ENCODE measurements around the gene SEMA6D.

SEMA6D gene

DNA sequence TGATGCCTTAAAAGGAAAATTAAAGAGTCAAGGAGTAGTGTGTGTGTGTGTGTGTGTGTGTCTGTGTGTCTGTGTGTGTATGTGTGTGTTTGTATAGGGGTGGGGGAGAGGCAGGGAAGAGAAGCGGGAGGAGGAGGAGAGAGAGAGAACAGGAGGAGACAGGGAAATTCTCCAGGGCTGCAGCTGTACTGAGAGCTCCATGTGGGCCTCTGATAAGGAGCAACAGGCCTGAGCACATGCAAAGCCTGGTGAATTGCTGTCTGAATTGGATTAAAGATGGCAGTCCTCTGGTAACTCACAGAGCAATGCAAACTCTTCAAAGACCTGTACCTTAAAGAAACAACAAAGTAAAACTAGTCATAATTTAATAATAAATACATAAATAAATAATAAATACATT lies 70.6 kb downstream of the SEMA6D start:
- no peak for DNase-seq (ENCODE audit: low spot score)

DNA sequence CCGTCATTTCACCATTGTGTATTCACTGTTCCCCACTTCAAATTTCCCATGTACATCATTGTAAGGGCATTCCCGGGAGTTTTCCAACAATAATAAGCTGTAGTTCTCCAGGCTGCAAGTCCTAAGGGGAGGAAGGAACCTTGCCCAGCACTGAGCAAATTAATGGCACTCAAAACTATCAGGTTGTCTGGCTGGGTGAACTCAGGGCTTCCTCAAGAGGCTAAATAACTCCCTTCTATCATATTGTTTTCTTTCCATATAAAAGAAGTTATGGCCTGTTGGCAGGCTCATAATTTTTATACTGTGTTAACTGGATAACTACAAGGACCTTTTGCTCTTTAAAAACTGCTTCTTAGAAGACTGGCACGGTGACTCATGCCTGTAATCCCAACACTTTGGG lies 71.4 kb downstream of the SEMA6D start:
- DNase-seq (ENCODE audit: low spot score): no peak

DNA sequence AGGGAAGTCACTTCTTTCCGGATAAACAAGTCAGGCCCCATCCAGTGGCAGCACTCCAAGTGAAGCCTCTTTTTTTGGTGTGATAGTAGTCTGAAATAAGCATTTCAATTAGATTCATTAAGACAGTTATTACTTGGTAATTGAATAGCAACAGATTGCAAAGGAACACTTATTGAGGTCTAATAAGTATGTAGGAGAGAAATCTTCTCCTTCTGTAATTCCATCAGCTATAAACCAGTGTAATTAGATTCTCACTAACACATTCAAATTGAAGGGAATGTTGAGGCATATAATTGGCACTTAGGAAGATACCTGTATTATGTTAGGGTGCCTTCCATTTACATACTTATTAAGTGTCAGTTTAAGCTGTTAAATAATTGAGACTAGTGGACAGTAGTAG lies 73.9 kb downstream of the SEMA6D start:
- DNase-seq (ENCODE audit: low spot score): no peak

DNA sequence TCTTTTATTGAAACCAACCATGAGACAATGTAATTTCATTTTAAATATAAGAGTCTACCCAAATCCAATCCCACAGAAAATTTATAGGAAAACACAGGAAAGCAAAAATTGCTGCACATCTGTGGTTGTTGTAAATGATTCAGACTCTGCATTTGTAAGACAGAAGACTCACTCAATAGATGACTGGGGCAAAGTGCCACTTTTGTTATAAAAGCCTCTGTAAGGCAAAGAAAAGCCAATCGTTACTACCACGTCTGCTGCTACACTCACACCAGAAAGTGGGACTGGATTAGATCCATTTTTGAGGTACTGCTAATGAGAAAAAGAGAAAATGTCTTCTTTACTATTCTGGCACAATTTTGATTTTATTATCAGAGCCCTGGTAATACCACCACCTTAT lies 74.9 kb downstream of the SEMA6D start:
- DNase-seq (ENCODE audit: low spot score): no peak

DNA sequence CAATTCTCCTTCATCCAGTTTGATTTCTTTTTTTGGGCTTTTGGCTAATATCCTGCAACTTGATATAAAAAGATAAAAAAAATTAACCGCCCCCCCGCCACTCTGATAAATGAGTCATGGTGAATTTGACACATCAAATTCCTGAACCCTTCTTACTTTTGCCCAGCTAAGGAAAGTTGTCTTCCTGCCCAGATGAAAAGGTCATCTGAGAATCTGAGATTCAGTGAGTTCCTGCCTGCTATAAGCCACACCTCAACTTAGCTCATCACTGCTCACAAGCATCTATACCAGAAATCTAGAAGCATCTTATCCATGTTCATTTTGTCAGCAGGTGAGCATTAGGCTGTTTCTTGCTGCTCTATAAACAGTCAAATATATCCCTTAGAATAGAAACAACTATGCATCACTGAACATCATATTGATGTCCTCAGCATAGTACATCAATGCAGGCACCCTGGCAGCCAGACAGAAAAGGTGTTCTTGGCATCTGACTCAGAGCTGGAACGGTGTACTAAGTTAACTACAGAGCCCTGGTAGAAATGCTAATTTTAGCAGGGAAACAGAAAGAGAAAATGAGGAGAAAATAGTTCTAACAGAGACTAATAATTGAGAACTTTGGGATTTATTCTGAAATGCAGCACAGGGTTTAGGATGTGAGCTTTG lies 77.1 kb downstream of the SEMA6D start:
- no peak for DNase-seq (ENCODE audit: low spot score)

DNA sequence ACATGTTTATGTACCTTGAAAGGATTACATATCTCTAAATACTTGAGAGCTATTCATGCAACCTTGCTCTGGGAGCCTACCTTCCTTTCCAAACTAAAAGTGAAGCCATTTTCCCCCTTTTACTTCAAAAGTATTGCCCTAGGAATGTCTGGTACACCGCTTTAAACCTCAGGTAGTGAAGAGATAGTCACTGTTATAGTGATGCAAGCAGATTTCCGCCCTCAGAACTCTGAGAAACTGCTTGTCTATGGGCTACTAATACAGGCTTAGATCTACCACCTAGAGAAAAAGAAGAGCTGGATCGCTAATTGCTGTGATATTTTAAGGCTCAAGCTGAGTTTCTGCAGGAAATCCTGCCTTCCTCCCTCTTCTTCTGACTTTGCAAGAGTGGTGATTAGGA lies 78.6 kb downstream of the SEMA6D start:
- DNase-seq (ENCODE audit: low spot score): no peak

DNA sequence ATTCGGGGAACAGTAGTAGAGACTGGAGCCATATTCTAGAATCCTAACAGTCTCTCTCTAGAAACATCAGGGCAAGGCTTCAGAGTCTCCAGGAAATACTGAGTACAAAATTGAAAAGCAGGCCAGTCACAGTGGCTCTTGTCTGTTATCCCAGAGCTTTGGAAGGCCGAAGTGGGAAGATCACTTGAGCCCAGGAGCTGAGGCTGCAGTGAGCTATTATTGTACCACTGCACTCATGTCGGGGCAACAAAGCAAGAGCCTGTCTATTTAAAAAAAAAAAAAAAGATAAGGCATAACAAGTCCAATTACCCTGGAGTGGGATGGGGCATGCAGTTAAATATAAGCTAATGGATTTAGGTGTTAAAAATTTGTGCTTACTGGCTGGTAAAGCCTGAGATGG lies 79.0 kb downstream of the SEMA6D start:
- no peak for DNase-seq (ENCODE audit: low spot score)

DNA sequence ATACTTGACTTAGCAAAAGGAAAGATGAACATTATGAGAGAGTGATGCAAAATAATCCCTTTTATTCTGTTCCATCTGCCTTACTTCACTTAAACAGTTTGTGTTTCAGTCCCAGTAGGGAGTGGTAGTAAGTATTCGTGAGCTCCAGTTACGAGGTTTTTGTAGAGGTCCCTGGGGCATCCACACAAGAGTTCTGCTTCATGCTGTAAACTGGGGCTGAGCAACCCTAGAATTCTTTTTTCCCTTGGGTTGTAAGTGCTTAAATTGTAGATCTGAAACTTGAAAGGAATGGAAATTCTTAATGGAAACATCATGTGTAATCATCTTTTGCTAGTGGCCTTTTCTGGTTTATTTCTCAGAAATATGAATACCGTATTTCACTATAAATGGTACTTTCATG lies 79.5 kb downstream of the SEMA6D start:
- no peak for DNase-seq (ENCODE audit: low spot score)

DNA sequence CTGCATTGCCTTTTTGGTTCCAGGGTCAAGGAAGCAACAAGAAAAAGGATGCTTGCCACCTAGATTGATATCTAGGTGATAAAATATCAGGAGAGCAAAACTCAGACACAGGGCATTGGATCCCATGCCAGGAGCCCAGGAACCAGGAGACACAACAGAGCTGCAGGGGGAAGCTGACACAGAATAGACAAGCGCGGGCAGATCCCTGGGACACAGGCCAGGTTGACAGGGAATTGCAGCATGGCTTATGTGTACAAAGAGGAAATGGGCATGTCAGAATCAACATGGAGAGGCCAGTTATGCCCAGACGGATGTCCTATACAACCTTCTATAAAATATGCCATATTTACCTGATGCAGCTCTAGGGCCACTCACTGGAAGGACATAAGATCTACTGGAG lies 84.2 kb downstream of the SEMA6D start:
- no peak for DNase-seq (ENCODE audit: low spot score)

DNA sequence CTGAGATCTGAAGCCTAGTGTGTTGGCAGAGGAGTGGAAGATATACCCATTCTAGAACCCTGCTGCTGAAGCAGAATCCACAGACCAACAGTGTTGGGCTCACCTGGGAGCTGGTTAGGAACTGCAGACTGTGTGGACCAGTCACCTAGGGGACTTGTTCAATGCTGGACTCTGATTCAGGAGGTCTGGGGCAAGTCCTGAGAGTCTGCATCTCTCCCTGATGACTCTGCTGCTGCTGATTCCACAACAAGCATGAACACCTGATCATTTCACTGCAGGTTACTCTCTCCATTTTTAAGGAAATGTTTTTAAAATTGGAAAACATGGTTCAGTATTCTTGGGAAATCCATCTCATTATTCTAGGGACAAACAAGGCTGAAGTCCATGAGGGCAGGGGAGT lies 84.9 kb downstream of the SEMA6D start:
- DNase-seq (ENCODE audit: low spot score): no peak

DNA sequence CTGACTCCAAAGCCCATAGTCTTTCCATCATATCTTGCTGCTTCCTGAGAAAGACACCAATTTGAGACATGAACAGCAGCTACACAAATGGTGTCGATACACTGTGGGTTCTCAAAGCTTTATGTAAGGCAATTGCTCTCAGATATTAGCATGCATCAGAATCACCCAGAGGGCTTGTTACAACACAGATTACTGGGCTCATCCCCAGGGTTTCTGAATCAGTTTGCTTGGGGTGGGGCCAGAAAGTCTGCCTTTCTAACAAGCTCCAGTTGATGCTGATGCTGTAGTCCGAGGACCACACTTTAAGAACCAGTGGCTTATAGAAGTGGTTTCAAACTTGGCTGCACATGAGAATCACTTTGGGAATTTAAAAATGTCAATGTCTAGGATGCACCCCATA lies 86.5 kb downstream of the SEMA6D start:
- no peak for DNase-seq (ENCODE audit: low spot score)

DNA sequence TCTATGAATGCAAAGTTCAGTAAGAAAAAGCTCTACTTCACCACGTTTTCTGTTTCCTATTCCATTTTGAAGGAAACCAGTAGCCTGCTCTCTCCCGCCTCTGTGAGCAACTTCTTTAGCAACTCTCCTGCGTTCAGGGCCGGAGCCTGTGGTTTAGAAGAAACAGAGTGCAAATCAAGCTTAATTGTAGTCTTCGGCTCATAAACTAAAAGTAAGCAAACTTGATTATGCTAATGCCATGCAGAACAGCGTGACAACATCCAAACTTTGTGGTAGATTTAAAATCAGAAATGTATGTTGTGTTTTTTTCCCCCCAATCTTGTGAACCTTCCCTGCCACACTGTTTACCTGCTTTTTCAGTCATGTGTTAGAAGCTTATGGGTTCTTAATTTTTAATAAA lies 87.4 kb downstream of the SEMA6D start:
- no peak for DNase-seq (ENCODE audit: low spot score)

DNA sequence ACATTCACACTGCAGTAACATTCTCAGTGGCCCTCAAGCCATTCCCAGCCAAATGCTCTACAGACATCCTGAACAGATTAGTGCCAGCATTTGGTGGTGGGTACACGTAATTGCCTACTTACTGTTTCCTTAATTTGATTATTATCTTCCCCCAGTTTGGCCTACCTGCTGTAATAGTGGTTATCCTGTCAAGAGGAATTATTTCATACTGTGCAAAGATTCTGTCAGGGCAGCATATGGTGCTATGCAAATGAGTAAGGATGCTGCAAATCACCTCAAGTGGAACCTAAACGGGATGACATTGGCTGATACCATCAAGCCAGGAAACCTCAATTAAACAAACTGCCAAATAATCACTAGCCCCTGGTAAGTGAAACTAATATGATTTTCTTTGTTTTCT lies 88.7 kb downstream of the SEMA6D start:
- DNase-seq (ENCODE audit: low spot score): no peak

DNA sequence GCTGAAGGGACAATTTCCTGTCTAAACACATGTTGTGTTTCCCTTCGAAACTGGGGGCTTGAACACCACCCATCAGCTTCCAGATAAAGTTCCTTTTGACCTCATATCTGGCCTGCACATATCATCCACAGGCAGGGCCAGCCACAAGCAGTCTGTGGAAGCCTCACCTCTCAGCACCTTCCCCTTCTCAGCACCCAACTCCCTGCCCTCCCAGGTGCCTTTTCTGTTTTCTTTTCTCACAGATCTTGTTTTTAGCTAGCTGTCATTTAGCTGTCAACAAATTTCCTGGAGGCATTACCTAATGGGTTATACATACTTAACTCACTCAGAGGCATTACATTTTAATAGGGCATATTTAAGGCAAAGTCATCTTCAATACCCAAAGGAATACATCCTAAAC lies 93.9 kb downstream of the SEMA6D start:
- no peak for DNase-seq (ENCODE audit: low spot score)

DNA sequence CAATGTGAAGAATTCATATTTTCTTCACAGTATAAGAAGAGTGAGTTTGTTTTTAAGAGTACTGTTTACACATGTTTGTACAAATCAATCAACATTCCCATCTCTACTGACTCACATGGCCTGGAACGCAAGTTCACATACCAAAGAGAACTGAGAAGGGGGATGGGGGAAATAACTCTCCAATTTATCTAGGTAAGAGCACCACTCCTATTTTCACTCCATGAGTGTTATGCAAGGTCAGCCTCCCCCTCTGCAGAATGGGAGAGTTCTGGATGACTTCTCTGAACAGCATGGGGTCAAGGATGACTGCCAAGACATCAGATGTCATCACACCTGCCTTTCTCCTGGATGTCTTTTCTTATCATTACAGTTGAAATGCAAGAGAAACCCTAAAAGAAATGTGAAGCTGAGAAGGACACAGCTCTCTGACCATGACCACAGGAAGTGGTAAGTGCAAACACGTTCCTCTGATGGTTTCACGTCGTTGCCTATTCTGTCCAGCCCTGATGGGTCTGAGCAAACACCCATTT lies 95.2 kb downstream of the SEMA6D start:
- no peak for DNase-seq (ENCODE audit: low spot score)

DNA sequence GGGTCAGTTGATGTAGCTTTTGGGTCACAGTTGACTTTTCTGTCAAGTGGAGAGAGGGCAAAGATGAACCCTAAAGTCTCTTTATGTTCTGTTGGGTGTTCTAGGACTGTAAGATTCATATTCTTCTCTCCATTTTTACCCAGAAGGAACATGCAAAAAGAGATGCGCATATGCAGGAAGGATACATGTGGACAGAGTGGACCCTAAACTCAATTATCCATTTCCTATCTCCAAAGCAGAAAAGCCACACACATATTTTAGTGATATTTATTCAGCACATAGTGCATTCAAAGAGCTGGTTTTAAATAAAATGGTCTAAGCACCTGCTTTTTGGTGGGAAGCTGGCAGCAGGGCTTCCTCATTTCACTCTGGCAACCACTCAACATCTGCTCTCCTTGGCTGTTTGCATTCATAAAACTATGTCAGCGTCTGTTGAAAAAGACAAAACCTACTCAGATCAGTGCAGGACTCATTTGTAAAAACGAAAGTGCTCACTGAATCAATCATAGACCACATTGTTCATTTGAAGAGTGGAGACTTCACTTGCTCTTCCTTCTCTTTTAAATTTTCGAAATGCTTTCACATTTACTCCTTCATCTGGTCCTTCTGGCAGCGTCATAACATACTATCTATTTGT lies 96.6 kb downstream of the SEMA6D start:
- no peak for DNase-seq (ENCODE audit: low spot score)

DNA sequence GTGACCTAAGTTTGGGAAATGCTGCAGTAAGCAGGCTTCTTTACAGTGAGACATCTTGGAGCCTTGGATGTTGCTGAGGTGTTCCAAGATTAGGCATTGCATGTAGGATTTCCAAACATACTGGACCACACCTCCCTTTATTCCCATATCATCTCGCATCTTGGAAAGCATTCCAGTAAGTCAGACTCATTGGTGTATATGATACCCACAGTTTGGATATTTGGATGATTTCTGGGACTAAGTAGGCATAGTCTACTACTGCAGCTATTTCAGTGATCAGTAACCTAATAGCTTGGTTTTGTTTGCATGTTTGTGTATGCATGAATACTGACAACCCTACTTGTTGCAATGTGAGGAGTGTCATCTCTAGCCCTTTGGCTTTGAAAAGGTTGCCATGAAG lies 97.3 kb downstream of the SEMA6D start:
- no peak for DNase-seq (ENCODE audit: low spot score)

DNA sequence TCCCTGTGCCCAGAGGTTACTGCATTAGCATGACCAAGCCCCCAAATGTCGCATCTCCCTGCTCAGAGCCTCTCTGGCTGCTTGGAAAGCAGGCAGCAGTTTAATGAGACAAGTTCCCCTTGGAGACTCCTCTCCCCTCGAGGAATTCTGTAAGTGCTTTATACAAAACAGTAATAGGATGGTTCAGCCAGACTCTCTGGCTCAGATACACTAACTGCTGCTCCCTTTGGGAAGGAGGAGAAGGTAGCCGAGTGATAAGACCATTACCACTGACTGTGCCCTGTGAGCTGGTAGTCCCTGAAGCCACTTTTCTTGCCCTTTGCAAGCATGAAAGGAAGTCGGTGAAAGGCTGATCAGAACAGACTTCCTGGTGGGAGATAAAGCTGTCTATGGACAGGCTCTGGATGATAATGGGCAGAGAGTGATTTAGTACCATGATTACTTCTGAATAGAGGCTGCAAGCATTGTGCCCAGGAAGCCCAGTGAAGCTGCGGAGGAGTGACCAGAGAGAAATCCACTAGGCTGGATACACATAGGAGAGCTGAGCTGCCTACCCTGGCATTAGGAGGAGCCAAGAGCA lies 100.8 kb downstream of the SEMA6D start:
- no peak for DNase-seq (ENCODE audit: low spot score)

DNA sequence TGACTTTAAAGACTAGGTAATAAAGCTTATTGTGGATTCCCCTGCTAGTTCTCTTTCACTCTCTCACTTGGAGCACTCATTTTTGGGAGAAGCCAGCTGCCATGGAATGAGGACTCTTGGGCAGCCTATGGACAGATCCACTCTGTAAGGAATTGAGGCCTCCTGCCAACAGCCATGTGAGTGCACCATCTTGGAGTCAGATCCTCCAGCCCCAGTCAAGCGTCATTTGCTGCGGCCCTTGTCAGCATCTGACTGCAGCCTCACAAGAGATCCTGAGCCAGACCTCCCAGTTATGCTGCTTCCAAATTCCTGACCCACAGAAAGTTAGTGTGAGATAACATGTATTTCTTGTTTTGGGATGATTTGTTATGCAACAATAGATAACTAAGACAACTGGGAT lies 101.9 kb downstream of the SEMA6D start:
- no peak for DNase-seq (ENCODE audit: low spot score)

DNA sequence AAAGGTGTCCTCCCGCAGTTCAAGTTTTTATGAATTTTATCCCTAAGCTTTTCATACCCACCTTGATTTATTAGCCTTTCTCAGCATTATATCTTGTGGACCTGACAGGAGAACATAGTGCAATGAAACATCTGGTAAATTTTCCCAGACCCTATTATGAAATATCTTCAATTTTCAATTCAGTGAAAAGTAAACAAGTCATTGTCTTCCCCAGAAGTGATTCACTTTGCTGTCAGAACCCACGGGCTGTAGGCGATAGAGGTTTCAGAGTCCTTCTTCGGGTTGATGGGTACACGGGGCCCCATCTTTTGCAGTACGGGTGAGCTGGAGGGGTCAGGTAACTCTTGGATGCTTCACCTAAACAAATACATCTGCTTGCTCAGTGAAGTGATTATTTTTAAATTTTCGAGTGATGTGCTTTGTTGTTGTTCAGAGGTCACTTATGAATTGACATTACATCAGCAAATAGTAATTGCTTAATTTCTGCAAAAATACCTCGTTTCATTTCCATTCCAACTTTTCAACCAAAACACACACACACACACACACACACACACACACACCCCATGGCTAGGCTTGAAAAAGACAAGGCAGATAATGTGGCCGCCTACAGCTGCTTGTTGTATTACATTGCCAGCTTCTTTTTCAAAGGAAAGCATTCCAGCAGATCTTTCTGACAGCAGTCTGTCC lies 102.9 kb downstream of the SEMA6D start:
- DNase-seq (ENCODE audit: low spot score): no peak

DNA sequence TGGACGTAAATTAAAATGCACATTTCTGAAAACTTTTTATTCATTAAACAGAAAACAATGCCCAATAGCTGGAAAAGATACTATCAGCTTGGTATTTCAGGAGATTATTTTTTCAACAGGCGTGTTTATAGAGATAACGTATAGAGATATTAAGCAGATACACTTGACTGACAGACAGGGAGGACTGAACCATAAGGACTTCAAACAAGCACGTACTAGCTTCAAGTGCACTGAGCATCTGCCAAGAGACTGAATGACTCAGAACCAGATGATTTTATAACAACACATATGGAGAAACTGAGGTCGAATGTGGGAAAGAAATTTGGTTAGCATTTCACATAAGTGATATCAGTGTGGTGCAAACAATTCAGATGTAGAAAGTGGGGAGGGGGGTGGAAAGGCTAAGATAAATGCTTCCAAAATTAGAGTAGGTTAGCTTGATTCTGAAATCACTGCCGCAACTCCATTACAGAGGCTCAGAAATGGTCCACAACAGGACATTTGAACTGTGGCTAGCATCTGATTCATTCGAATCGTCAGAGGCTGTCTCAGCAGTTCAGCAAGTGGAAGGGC lies 103.5 kb downstream of the SEMA6D start:
- DNase-seq (ENCODE audit: low spot score): no peak

DNA sequence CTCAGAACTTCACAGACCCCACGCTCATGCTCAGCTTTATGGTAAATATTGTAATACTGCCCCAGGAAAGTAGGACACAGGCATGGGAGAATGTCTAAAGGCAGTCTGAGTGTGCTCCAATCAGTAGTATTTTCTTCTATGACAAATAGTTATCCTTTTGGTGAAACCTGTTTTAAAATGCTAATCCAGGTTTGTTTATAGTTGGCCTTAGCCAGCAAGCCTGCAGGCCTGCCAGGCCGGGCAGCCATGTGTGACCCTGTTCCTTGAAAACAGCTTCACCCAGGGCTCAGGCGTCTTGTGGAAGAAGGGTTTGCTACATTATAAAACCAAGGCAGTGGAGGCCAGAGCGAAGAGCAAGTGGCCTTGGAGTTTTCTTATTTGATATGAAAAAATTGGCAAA lies 104.7 kb downstream of the SEMA6D start:
- DNase-seq (ENCODE audit: low spot score): no peak

All from RKO (cell line).